ENCODE data around the gene AHNAK2.

DNA sequence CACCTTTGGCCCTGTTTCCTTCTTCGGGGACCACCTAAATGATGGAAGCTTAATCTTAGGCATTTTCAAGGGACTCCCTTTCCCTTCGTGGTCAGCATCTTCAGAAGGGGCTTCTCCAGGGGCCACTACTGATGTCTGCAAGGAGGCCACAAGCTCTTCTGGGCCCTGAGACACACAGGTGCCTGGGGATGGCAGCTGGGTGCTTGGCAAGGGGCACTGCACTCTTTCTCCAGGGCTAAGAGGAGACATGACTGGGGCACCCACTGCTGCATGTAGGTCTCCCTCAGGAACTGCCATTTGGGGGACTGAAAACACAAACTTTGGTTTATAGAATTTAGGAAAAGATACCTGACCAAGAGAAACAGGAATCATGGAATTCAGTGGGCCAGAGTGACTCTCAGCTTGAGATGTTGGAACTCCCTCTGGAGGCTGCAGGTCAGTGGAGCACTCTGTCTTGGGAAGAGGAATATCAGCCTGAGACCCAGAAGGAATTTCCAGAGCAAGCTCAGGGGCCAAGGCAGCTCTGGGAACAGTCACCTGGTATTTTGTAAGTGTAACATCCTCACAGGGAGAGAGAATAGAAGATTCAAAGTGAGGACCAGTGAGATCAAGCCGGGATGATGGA lies 37.5 kb downstream of the AHNAK2 start:
- no peak for TF ChIP-seq EZH2phosphoT487 (IDR thresholded peaks at IDR 0.05; ENCODE audit: insufficient read depth, low read depth)
- TF ChIP-seq EZH2 (IDR thresholded peaks at IDR 0.05; ENCODE audit: insufficient read depth, poor library complexity, severe bottlenecking): no peak
